HEK293T (cell line): ENCODE results near the gene CCDC70.
"Not testable (repeated sequence)": the region's sequence is repeated elsewhere in the genome, so short reads cannot be mapped to it uniquely, and the experiment has no call there.

ENCODE experiments used
- CTCF ChIA-PET: fragments of 350-600 bp; formaldehyde crosslinking; extraction: SDS; loops from one replicate; lab custom pipeline; 2021; ENCODE audit warnings: antibody characterized with exemption, inconsistent platforms; lab: Yijun Ruan, JAX
- POLR2A ChIA-PET: fragments of 350-600 bp; formaldehyde crosslinking; extraction: SDS; loops from one replicate; lab custom pipeline; 2020; ENCODE audit warnings: antibody characterized with exemption, inconsistent platforms; lab: Yijun Ruan, JAX
- DNase-seq: peaks from one replicate; pipeline ENCODE4 v3.0.0; 2012; ENCODE audit warnings: mixed read lengths; ENCODE audit errors: extremely low spot score
- ARNT ChIP-seq: fragments of 450-650 bp; IDR thresholded peaks from 2 replicates; pipeline ENCODE4 v1.6.1; 2017; ENCODE audit warnings: mild to moderate bottlenecking
- BHLHE40 ChIP-seq: fragments of 450-650 bp; IDR thresholded peaks from 2 replicates; pipeline ENCODE4 v1.6.1; 2016; ENCODE audit warnings: mild to moderate bottlenecking, moderate library complexity, borderline replicate concordance
- CTBP1 ChIP-seq: fragments of 450-650 bp; IDR thresholded peaks from 2 replicates; pipeline ENCODE4 v1.6.1; 2016; ENCODE audit warnings: borderline replicate concordance
- ELF4 ChIP-seq: fragments of 450-650 bp; IDR thresholded peaks from 2 replicates; pipeline ENCODE4 v1.6.1; 2017; ENCODE audit warnings: antibody characterized with exemption
- FOXA1 ChIP-seq: fragments of 450-650 bp; IDR thresholded peaks from 2 replicates; pipeline ENCODE4 v1.6.1; 2016; ENCODE audit warnings: mild to moderate bottlenecking
- FOXK2 ChIP-seq: fragments of 450-650 bp; IDR thresholded peaks from 2 replicates; pipeline ENCODE4 v1.6.1; 2016; ENCODE audit warnings: mild to moderate bottlenecking
- FOXM1 ChIP-seq: fragments of 450-650 bp; IDR thresholded peaks from 2 replicates; pipeline ENCODE4 v1.6.1; 2017; ENCODE audit warnings: mild to moderate bottlenecking, borderline replicate concordance
- HDGF ChIP-seq: fragments of 450-650 bp; IDR thresholded peaks from 2 replicates; pipeline ENCODE4 v1.6.1; 2017; ENCODE audit warnings: antibody characterized with exemption, borderline replicate concordance
- L3MBTL2 ChIP-seq: fragments of 450-650 bp; conservative IDR thresholded peaks from 2 replicates; pipeline ENCODE4 v1.6.1; 2016; ENCODE audit warnings: mild to moderate bottlenecking
- LEF1 ChIP-seq: fragments of 450-650 bp; IDR thresholded peaks from 2 replicates; pipeline ENCODE4 v1.6.1; 2017; ENCODE audit warnings: mild to moderate bottlenecking, borderline replicate concordance
- NFRKB ChIP-seq: fragments of 450-650 bp; IDR thresholded peaks from 2 replicates; pipeline ENCODE4 v1.6.1; 2016; ENCODE audit warnings: mild to moderate bottlenecking, moderate library complexity
- PKNOX1 ChIP-seq: fragments of 450-650 bp; IDR thresholded peaks from 2 replicates; pipeline ENCODE4 v1.6.1; 2016
- SP1 ChIP-seq: fragments of 450-650 bp; IDR thresholded peaks from 2 replicates; pipeline ENCODE4 v1.6.1; 2017
- SUZ12 ChIP-seq: fragments of 450-650 bp; IDR thresholded peaks from 2 replicates; pipeline ENCODE4 v1.6.1; 2016; ENCODE audit warnings: mild to moderate bottlenecking
- TARDBP ChIP-seq: fragments of 450-650 bp; IDR thresholded peaks from 2 replicates; pipeline ENCODE4 v1.6.1; 2016
- ZNF384 ChIP-seq: fragments of 450-650 bp; IDR thresholded peaks from 2 replicates; pipeline ENCODE4 v1.6.1; 2016

CCDC70 gene

GRCh38 chr13:51902776-51903175, 41.0 kb downstream of the CCDC70 start:
- ChIA-PET CTCF (no interaction called here), POLR2A (no interaction called here)
- no peak for DNase-seq
- TF ChIP-seq L3MBTL2 (no peak), FOXM1 (no peak), SUZ12 (no peak), HDGF (no peak), CTBP1 (no peak), SP1 (no peak), ELF4 (no peak), ZNF384 (no peak), NFRKB (no peak), ARNT (no peak), TARDBP (no peak), FOXA1 (no peak), PKNOX1 (no peak), FOXK2 (no peak), LEF1 (no peak), BHLHE40 (no peak)

GRCh38 chr13:51905787-51906186, 44.0 kb downstream of the CCDC70 start:
- no peak for TF ChIP-seq FOXK2
- TF ChIP-seq FOXA1: no peak
- TF ChIP-seq TARDBP: no peak
- CTCF ChIA-PET: no interaction called here
- POLR2A ChIA-PET: no interaction called here
- DNase-seq: no peak

GRCh38 chr13:51906581-51906980, 44.8 kb downstream of the CCDC70 start:
- TF ChIP-seq FOXK2 (no peak), ARNT (no peak), NFRKB (no peak), LEF1 (no peak)
- ChIA-PET POLR2A (no interaction called here), CTCF (interaction anchor here (0.6 kb wide), 1 partner anchor 29 kb away, joined by 3 read pairs; no protein-coding TSS in a partner anchor)
- DNase-seq: no peak

GRCh38 chr13:51907040-51907732, 45.4 kb downstream of the CCDC70 start:
- no peak for DNase-seq
- POLR2A ChIA-PET: no interaction called here
- CTCF ChIA-PET: no interaction called here

GRCh38 chr13:51909265-51909664, 47.5 kb downstream of the CCDC70 start:
- CTCF ChIA-PET, DNase-seq, POLR2A ChIA-PET: not testable (repeated sequence)

More at GRCh38 chr13:51907040-51907732, 45.4 kb downstream of the CCDC70 start:
- no peak for TF ChIP-seq BHLHE40
- no peak for TF ChIP-seq PKNOX1
- TF ChIP-seq CTBP1: no peak
- no peak for TF ChIP-seq LEF1
- no peak for TF ChIP-seq NFRKB
- no peak for TF ChIP-seq HDGF
- no peak for TF ChIP-seq SP1
- no peak for TF ChIP-seq TARDBP
- no peak for TF ChIP-seq FOXK2
- TF ChIP-seq ZNF384: no peak
- TF ChIP-seq ELF4: no peak
- no peak for TF ChIP-seq FOXM1
- no peak for TF ChIP-seq FOXA1
- TF ChIP-seq SUZ12: no peak
- no peak for TF ChIP-seq L3MBTL2
- TF ChIP-seq ARNT: no peak

GRCh38 chr13:51910508-51910907, 48.7 kb downstream of the CCDC70 start:
- TF ChIP-seq ARNT (no peak), SP1 (no peak), FOXM1 (no peak), TARDBP (no peak), SUZ12 (no peak), LEF1 (no peak), FOXK2 (no peak)
- ChIA-PET CTCF (no interaction called here), POLR2A (no interaction called here)
- DNase-seq: no peak

GRCh38 chr13:51912091-51912490, 50.3 kb downstream of the CCDC70 start:
- CTCF ChIA-PET: no interaction called here
- POLR2A ChIA-PET: no interaction called here
- DNase-seq: no peak
- TF ChIP-seq TARDBP (no peak), ELF4 (no peak), ZNF384 (no peak), SP1 (no peak)

GRCh38 chr13:51912511-51913225, 50.9 kb downstream of the CCDC70 start:
- ChIA-PET POLR2A (no interaction called here), CTCF (interaction anchor here (1.1 kb wide), 1 partner anchor 17 kb away, joined by 3 read pairs; no protein-coding TSS in a partner anchor)
- no peak for DNase-seq

More at GRCh38 chr13:51912511-51913225, 50.9 kb downstream of the CCDC70 start:
- TF ChIP-seq SP1 (no peak), HDGF (no peak), PKNOX1 (no peak), SUZ12 (no peak), TARDBP (no peak), CTBP1 (no peak)
